ENCODE data around the gene COL9A2. TPM values are rescaled to one million over a fixed set of nuclear protein-coding genes. Genes with fewer than 3 reads are reported as not detected.

The COL9A2 gene
- total RNA-seq, 1 donor from 2014 or later = 4.5 TPM

DNA sequence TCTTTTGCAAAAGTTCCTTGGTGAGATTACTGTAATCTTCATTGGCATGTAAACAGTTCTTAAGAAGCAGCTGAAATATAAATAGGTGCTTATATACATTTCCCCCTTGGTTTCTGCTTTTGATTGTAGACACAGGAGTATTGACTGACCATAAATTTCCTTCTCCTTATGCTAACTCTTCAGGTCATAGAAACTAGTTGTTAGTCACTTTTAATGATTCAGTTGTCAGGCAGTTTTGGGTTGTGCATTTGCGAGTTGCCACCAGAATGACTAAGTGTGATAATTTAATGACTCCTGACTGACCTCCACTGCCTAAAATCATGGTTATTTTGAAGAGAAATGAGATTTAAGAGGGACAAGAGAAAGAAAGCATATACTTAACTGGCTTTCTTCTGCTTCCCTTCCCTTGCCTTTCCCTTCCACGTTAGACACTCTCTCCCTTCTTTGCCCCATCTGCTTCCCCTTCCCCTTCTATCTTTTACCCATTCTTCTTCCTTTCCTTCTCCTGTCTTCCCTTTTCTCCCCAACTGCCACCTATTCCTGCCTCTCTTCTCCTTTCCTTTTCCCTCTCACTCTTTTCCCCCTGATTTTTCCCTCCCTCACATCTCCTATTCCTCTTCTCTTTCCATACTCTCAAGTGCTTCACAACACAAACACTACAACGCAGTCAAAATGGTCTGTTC lies 46.8 kb downstream of the COL9A2 start:
- Histone ChIP-seq H3K9me3 (no peaks in the 10 kb centered on the region), H3K27ac (peak overlapping the region; percentile 42 to 54), H3K36me3 (peaks cover 50 to 62% of the 10 kb centered on the region in 2 donors), H3K4me1 (peaks cover 0 to 36% of the 10 kb centered on the region in 2 donors), H3K27me3 (no peaks in the 10 kb centered on the region), H3K4me3 (no peak overlapping the region)
- intact Hi-C loops (cut with DNase I) = no loop called here
- TF ChIP-seq, protein P1, sequence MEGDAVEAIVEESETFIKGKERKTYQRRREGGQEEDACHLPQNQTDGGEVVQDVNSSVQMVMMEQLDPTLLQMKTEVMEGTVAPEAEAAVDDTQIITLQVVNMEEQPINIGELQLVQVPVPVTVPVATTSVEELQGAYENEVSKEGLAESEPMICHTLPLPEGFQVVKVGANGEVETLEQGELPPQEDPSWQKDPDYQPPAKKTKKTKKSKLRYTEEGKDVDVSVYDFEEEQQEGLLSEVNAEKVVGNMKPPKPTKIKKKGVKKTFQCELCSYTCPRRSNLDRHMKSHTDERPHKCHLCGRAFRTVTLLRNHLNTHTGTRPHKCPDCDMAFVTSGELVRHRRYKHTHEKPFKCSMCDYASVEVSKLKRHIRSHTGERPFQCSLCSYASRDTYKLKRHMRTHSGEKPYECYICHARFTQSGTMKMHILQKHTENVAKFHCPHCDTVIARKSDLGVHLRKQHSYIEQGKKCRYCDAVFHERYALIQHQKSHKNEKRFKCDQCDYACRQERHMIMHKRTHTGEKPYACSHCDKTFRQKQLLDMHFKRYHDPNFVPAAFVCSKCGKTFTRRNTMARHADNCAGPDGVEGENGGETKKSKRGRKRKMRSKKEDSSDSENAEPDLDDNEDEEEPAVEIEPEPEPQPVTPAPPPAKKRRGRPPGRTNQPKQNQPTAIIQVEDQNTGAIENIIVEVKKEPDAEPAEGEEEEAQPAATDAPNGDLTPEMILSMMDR (IDR thresholded peaks at IDR 0.05) = no peak
- no peak for DNase-seq (ENCODE audit: low spot score in 2 of 2)

GRCh38 chr1:40268211-40268610 lies 48.9 kb downstream of the COL9A2 start:
- Histone ChIP-seq H3K4me1 (peaks cover 0 to 52% of the 10 kb centered on the region in 2 donors), H3K27ac (peak overlapping the region; percentile 81 to 85), H3K4me3 (peak overlapping the region in 1 of 2 donors; percentile 11), H3K27me3 (no peaks in the 10 kb centered on the region), H3K36me3 (peaks cover 37 to 47% of the 10 kb centered on the region in 2 donors), H3K9me3 (no peaks in the 10 kb centered on the region)
- TF ChIP-seq, protein P1 (IDR thresholded peaks at IDR 0.05) = no peak
- no peak for DNase-seq (ENCODE audit: low spot score in 2 of 2)
- intact Hi-C loops (cut with DNase I) = loop anchor here (5.0 kb wide), 1 partner anchor 424 kb away; the partner anchor contains the start of gene NFYC

- peaks cover 34 to 44% of the 10 kb centered on the region in 2 donors for H3K36me3 ChIP-seq
- DNase-seq (ENCODE audit: low spot score in 2 of 2) = peak in 1 of 2 donors; percentile 69
- no peaks in the 10 kb centered on the region for H3K27me3 ChIP-seq
- H3K4me1 ChIP-seq = peaks cover 0 to 57% of the 10 kb centered on the region in 2 donors
- peak overlapping the region; percentile 81 to 89 for H3K27ac ChIP-seq
- intact Hi-C loops (cut with DNase I) = loop anchor here (5.0 kb wide), 1 partner anchor 425 kb away; the partner anchor contains the start of gene NFYC
- TF ChIP-seq, protein P1 (IDR thresholded peaks at IDR 0.05) = no peak
- H3K9me3 ChIP-seq = no peaks in the 10 kb centered on the region
- peak overlapping the region in 1 of 2 donors; percentile 11 for H3K4me3 ChIP-seq
These were observed 49.3 kb downstream of the COL9A2 start for GRCh38 chr1:40267767-40268187.

- no peak for DNase-seq (ENCODE audit: low spot score in 2 of 2)
- H3K36me3 ChIP-seq = peaks cover 34 to 43% of the 10 kb centered on the region in 2 donors
- peak overlapping the region in 1 of 2 donors; percentile 11 for H3K4me3 ChIP-seq
- TF ChIP-seq, protein P1 (IDR thresholded peaks at IDR 0.05) = no peak
- intact Hi-C loops (cut with DNase I) = loop anchor here (5.0 kb wide), 1 partner anchor 425 kb away; the partner anchor contains the start of gene NFYC
- no peaks in the 10 kb centered on the region for H3K9me3 ChIP-seq
- H3K27me3 ChIP-seq = no peaks in the 10 kb centered on the region
- H3K4me1 ChIP-seq = peaks cover 0 to 61% of the 10 kb centered on the region in 2 donors
- H3K27ac ChIP-seq = peak overlapping the region; percentile 81 to 89
These were observed 50.1 kb downstream of the COL9A2 start for GRCh38 chr1:40266786-40267535.

GRCh38 chr1:40265919-40266318 lies 51.2 kb downstream of the COL9A2 start:
- Histone ChIP-seq H3K4me3 (no peak overlapping the region), H3K27ac (peak overlapping the region; percentile 81 to 89), H3K4me1 (peaks cover 4 to 67% of the 10 kb centered on the region in 2 donors), H3K36me3 (peaks cover 32 to 44% of the 10 kb centered on the region in 2 donors), H3K9me3 (no peaks in the 10 kb centered on the region), H3K27me3 (no peaks in the 10 kb centered on the region)
- intact Hi-C loops (cut with DNase I) = loop anchor here (2.0 to 5.0 kb wide), 2 partner anchors 225 to 426 kb away; partner anchors contain the start of genes CAP1 and NFYC
- no peak for DNase-seq (ENCODE audit: low spot score in 2 of 2)
- TF ChIP-seq, protein P1 (IDR thresholded peaks at IDR 0.05) = no peak

Measured in ascending aorta (tissue), 2 donors.